Osteoblast (primary cell): ENCODE data around the gene PPP2R5C. TPM values are rescaled to one million over a fixed set of nuclear protein-coding genes. Genes with fewer than 3 reads are reported as not detected.
A peak's percentile ranks its signal among the peaks of the same experiment; 100 is the strongest.

Experiments
- DNase-seq: peaks from one replicate; pipeline ENCODE4 v3.0.0; 2011; ENCODE audit warnings: low spot score, mixed read lengths; ENCODE audit not compliant: insufficient read length; ENCODE audit errors: missing footprints
- H2AFZ ChIP-seq: 2 replicates; pipeline ENCODE4 v1.6.0; 2011; ENCODE audit warnings: mild to moderate bottlenecking, low read length
- H3K27ac ChIP-seq: 2 replicates; pipeline ENCODE4 v1.5.1; 2011; ENCODE audit warnings: mild to moderate bottlenecking, low read depth, low read length, moderate library complexity
- H3K27me3 ChIP-seq: 2 replicates; pipeline ENCODE4 v1.6.0; 2012; ENCODE audit warnings: mild to moderate bottlenecking, control low read depth, inconsistent platforms, low read length, moderate library complexity; ENCODE audit not compliant: insufficient read depth
- H3K36me3 ChIP-seq: 2 replicates; pipeline ENCODE4 v1.5.1; 2011; ENCODE audit warnings: mild to moderate bottlenecking, low read length, control low read depth, moderate library complexity; ENCODE audit not compliant: insufficient read depth
- H3K4me1 ChIP-seq: 2 replicates; pipeline ENCODE4 v1.5.1; 2011; ENCODE audit warnings: mild to moderate bottlenecking, low read length, control low read depth, moderate library complexity; ENCODE audit not compliant: insufficient read depth
- H3K4me2 ChIP-seq: 2 replicates; pipeline ENCODE4 v1.6.0; 2011; ENCODE audit warnings: mild to moderate bottlenecking, low read length; ENCODE audit not compliant: insufficient read depth
- H3K4me3 ChIP-seq: fragments of 200-600 bp; sonication (generic); 3 replicates; pipeline ENCODE4 v1.5.1; 2012; ENCODE audit warnings: mild to moderate bottlenecking, low read length, inconsistent platforms; ENCODE audit not compliant: insufficient read depth
- H3K79me2 ChIP-seq: 2 replicates; pipeline ENCODE4 v1.6.0; 2012; ENCODE audit warnings: mild to moderate bottlenecking, low read length, control low read depth, inconsistent platforms; ENCODE audit not compliant: insufficient read depth
- H3K9me3 ChIP-seq: 2 replicates; pipeline ENCODE4 v1.5.1; 2011; ENCODE audit warnings: low read depth, low read length, control low read depth
- H4K20me1 ChIP-seq: 2 replicates; pipeline ENCODE4 v1.6.0; 2012; ENCODE audit warnings: mild to moderate bottlenecking, low read length, control low read depth; ENCODE audit not compliant: insufficient read depth
- CTCF ChIP-seq: IDR thresholded peaks from 2 replicates; pipeline ENCODE4 v1.5.1; 2011; ENCODE audit warnings: mild to moderate bottlenecking, low read depth, low read length, moderate library complexity; ENCODE audit errors: extremely low read depth
- total RNA-seq: library from RNA; depleted of rRNA; stranded (reverse); fragments of >200 nt; gene quantifications from 2 replicates; pipeline ENCODE4 v1.2.3, GENCODE V29; 2012

Gene PPP2R5C
- total RNA-seq, 1 donor: 101 TPM

- H3K27ac ChIP-seq: no peak overlapping the region
- peaks cover 43% of the 10 kb centered on the region for H3K36me3 ChIP-seq
- no peaks in the 10 kb centered on the region for H4K20me1 ChIP-seq
- H3K27me3 ChIP-seq: no peaks in the 10 kb centered on the region
- DNase-seq: peak; percentile 87
- H3K4me3 ChIP-seq: no peak overlapping the region
- H3K4me2 ChIP-seq: no peak overlapping the region
- H3K9me3 ChIP-seq: no peaks in the 10 kb centered on the region
- no peaks in the 10 kb centered on the region for H3K79me2 ChIP-seq
- H2AFZ ChIP-seq: no peak overlapping the region
- no peaks in the 10 kb centered on the region for H3K4me1 ChIP-seq
- TF ChIP-seq CTCF: no peak
Observed at GRCh38 chr14:101917413-101918017, 156.0 kb downstream of the PPP2R5C start.

- Histone ChIP-seq H3K79me2 (no peaks in the 10 kb centered on the region), H3K27ac (no peak overlapping the region), H4K20me1 (no peaks in the 10 kb centered on the region), H2AFZ (no peak overlapping the region), H3K4me3 (no peak overlapping the region), H3K9me3 (no peaks in the 10 kb centered on the region), H3K36me3 (peaks cover 35% of the 10 kb centered on the region), H3K4me1 (no peaks in the 10 kb centered on the region), H3K4me2 (no peak overlapping the region), H3K27me3 (no peaks in the 10 kb centered on the region)
- no peak for TF ChIP-seq CTCF
- DNase-seq: no peak
Observed at GRCh38 chr14:101918065-101918989, 156.8 kb downstream of the PPP2R5C start.

- no peak for TF ChIP-seq CTCF
- no peaks in the 10 kb centered on the region for H3K4me1 ChIP-seq
- no peaks in the 10 kb centered on the region for H3K79me2 ChIP-seq
- H2AFZ ChIP-seq: no peak overlapping the region
- no peaks in the 10 kb centered on the region for H4K20me1 ChIP-seq
- H3K36me3 ChIP-seq: peaks cover 30% of the 10 kb centered on the region
- no peak overlapping the region for H3K27ac ChIP-seq
- H3K27me3 ChIP-seq: no peaks in the 10 kb centered on the region
- no peak overlapping the region for H3K4me3 ChIP-seq
- DNase-seq: no peak
- no peaks in the 10 kb centered on the region for H3K9me3 ChIP-seq
- no peak overlapping the region for H3K4me2 ChIP-seq
Observed at GRCh38 chr14:101920271-101920670, 158.8 kb downstream of the PPP2R5C start.

GRCh38 chr14:101922866-101923265 lies 161.4 kb downstream of the PPP2R5C start:
- no peak overlapping the region for H3K4me2 ChIP-seq
- peaks cover 13% of the 10 kb centered on the region for H3K4me1 ChIP-seq
- no peak for DNase-seq
- no peaks in the 10 kb centered on the region for H3K9me3 ChIP-seq
- no peaks in the 10 kb centered on the region for H3K79me2 ChIP-seq
- no peak overlapping the region for H3K27ac ChIP-seq
- no peak for TF ChIP-seq CTCF
- H3K27me3 ChIP-seq: no peaks in the 10 kb centered on the region
- no peak overlapping the region for H3K4me3 ChIP-seq
- no peaks in the 10 kb centered on the region for H4K20me1 ChIP-seq
- H2AFZ ChIP-seq: no peak overlapping the region
- H3K36me3 ChIP-seq: peaks cover 22% of the 10 kb centered on the region
